ENCODE measurements around the gene KDM5B.

GRCh38 chr1:202809597-202810159 lies 1.5 kb upstream of the KDM5B start:
- TF ChIP-seq CTCF (IDR thresholded peaks at IDR 0.05) = no peak
- TF ChIP-seq POLR2AphosphoS5 (IDR thresholded peaks at IDR 0.05) = no peak
